HepG2 (cell line): ENCODE measurements around the gene ZBED6. TPM values are rescaled to one million over a fixed set of nuclear protein-coding genes. Genes with fewer than 3 reads are reported as not detected.

Experiments
- BORCS8-MEF2B ChIP-seq: sonication (generic); formaldehyde crosslinking; IDR thresholded peaks from 2 replicates; pipeline ENCODE4 v1.8.0; 2022; ENCODE audit warnings: mild to moderate bottlenecking, missing genetic modification reagents
- CHD4 ChIP-seq: fragments of 200-600 bp; sonication (generic); IDR thresholded peaks from 2 replicates; pipeline ENCODE4 v1.7.0; 2017; ENCODE audit warnings: mild to moderate bottlenecking, low read length, borderline replicate concordance
- FLYWCH1 ChIP-seq: sonication (generic); formaldehyde crosslinking; IDR thresholded peaks from 2 replicates; pipeline ENCODE4 v1.8.1; 2023; ENCODE audit warnings: mild to moderate bottlenecking, missing genetic modification reagents
- GABPA ChIP-seq, 2 experiments: IDR thresholded peaks; 2 replicates each; pipeline ENCODE4 v1.6.1; 2011 to 2016; ENCODE audit warnings: low read depth in 2 of 2, low read length in 1 of 2, missing biosample characterization in 1 of 2, missing genetic modification characterization in 1 of 2
- GMEB1 ChIP-seq: sonication (generic); formaldehyde crosslinking; IDR thresholded peaks from 2 replicates; pipeline ENCODE4 v1.5.1; 2020; ENCODE audit warnings: missing genetic modification reagents, mild to moderate bottlenecking, borderline replicate concordance
- HDAC1 ChIP-seq: sonication (generic); formaldehyde crosslinking; IDR thresholded peaks from 2 replicates; pipeline ENCODE4 v1.5.1; 2020; ENCODE audit warnings: mild to moderate bottlenecking, missing genetic modification reagents
- HHEX ChIP-seq: IDR thresholded peaks from 2 replicates; pipeline ENCODE4 v1.6.1; 2016; ENCODE audit warnings: control low read depth
- HIVEP1 ChIP-seq: sonication (generic); formaldehyde crosslinking; IDR thresholded peaks from 2 replicates; pipeline ENCODE4 v1.4.0; 2020; ENCODE audit warnings: mild to moderate bottlenecking, missing genetic modification reagents
- HNRNPUL1 ChIP-seq: fragments of 200-400 bp; formaldehyde crosslinking; IDR thresholded peaks from 2 replicates; pipeline ENCODE4 v1.6.1; 2017; ENCODE audit warnings: low read depth, mild to moderate bottlenecking, low read length, moderate library complexity
- HOXA9 ChIP-seq: sonication (generic); formaldehyde crosslinking; IDR thresholded peaks from 2 replicates; pipeline ENCODE4 v1.8.1; 2022; ENCODE audit warnings: missing genetic modification reagents, mild to moderate bottlenecking, moderate library complexity, borderline replicate concordance
- MEIS1 ChIP-seq: sonication (generic); formaldehyde crosslinking; IDR thresholded peaks from 2 replicates; pipeline ENCODE4 v1.9.0; 2021; ENCODE audit warnings: mild to moderate bottlenecking, missing genetic modification reagents, moderate library complexity, borderline replicate concordance
- NFATC3 ChIP-seq: sonication (generic); formaldehyde crosslinking; IDR thresholded peaks from 2 replicates; pipeline ENCODE4 v1.5.1; 2020; ENCODE audit warnings: mild to moderate bottlenecking, missing genetic modification reagents
- RORA ChIP-seq: sonication (generic); formaldehyde crosslinking; IDR thresholded peaks from 2 replicates; pipeline ENCODE4 v1.5.0; 2020; ENCODE audit warnings: mild to moderate bottlenecking, missing genetic modification reagents, moderate library complexity
- SKIL ChIP-seq: sonication (generic); formaldehyde crosslinking; IDR thresholded peaks from 2 replicates; pipeline ENCODE4 v1.8.0; 2022; ENCODE audit warnings: missing genetic modification reagents, mild to moderate bottlenecking, moderate library complexity, borderline replicate concordance
- ZBTB7A ChIP-seq: sonication (generic); formaldehyde crosslinking; IDR thresholded peaks from 2 replicates; pipeline ENCODE4 v1.8.0; 2022; ENCODE audit warnings: mild to moderate bottlenecking, missing genetic modification reagents
- ZNF18 ChIP-seq: sonication (generic); formaldehyde crosslinking; IDR thresholded peaks from 2 replicates; pipeline ENCODE4 v1.8.0; 2022; ENCODE audit warnings: mild to moderate bottlenecking, missing genetic modification reagents; ENCODE audit not compliant: insufficient replicate concordance
- ZNF232 ChIP-seq: sonication (generic); formaldehyde crosslinking; IDR thresholded peaks from 2 replicates; pipeline ENCODE4 v1.4.0; 2020; ENCODE audit warnings: missing genetic modification reagents, borderline replicate concordance
- ZNF275 ChIP-seq: sonication (generic); formaldehyde crosslinking; IDR thresholded peaks from 2 replicates; pipeline ENCODE4 v1.8.0; 2022; ENCODE audit warnings: missing genetic modification reagents, mild to moderate bottlenecking, inconsistent platforms, borderline replicate concordance
- ZNF317 ChIP-seq: sonication (generic); formaldehyde crosslinking; IDR thresholded peaks from 2 replicates; pipeline ENCODE4 v1.5.0; 2020; ENCODE audit warnings: mild to moderate bottlenecking, missing genetic modification reagents
- ZNF543 ChIP-seq: sonication (generic); formaldehyde crosslinking; IDR thresholded peaks from 2 replicates; pipeline ENCODE4 v1.4.0; 2020; ENCODE audit warnings: mild to moderate bottlenecking, missing genetic modification reagents
- ZNF766 ChIP-seq: sonication (generic); formaldehyde crosslinking; IDR thresholded peaks from 2 replicates; pipeline ENCODE4 v1.5.0; 2020; ENCODE audit warnings: missing genetic modification reagents, borderline replicate concordance
- ZZZ3 ChIP-seq: sonication (generic); formaldehyde crosslinking; IDR thresholded peaks from 2 replicates; pipeline ENCODE4 v1.4.0; 2020; ENCODE audit warnings: missing genetic modification reagents, mild to moderate bottlenecking, borderline replicate concordance
- polyA plus RNA-seq, 8 experiments: library from polyadenylated mRNA; depleted of rRNA in 3 of 8; stranded (reverse) in 7 of 8; unstranded in 1 of 8; fragments of >200 nt; fragmentation: Illumina TruSeq in 4 of 8; extraction: Trizol in 4 of 8; gene quantifications; 2 replicates each; pipeline versions ENCODE4 v1.2.1 to v1.2.3, GENCODE V29; 2011 to 2016; ENCODE audit warnings: low read depth in 4 of 8, missing spikeins in 1 of 8, mixed read lengths in 1 of 8; ENCODE audit not compliant: insufficient read depth in 1 of 8
- total RNA-seq, 5 experiments: library from RNA; depleted of rRNA; stranded (reverse); fragments of >200 nt; fragmentation: Illumina TruSeq; extraction: Trizol; gene quantifications; 2 replicates each; pipeline ENCODE4 v1.2.3, GENCODE V29; 2016; ENCODE audit warnings: low read depth in 1 of 5

Gene ZBED6
- total and polyA plus RNA-seq, 2 of the 13 experiments (the other 11 are each of a cell fraction or from before 2014, with no cell fraction given): 9.3 to 12.5 TPM

GRCh38 chr1:203795441-203796235 lies at the start of gene ZBED6, which contains the start of gene ZC3H11A (continued):
- no peak for TF ChIP-seq CHD4
- no peak for TF ChIP-seq HNRNPUL1
- no peak for TF ChIP-seq ZNF18 (CRISPR knock-in tag)
- peak; percentile 37; the same call in 1 of the 2 replicates for TF ChIP-seq BORCS8-MEF2B (CRISPR knock-in tag)
- peak; percentile 75; the same call in 1 of the 2 replicates for TF ChIP-seq ZNF232 (CRISPR knock-in tag)
- TF ChIP-seq GABPA (IDR thresholded peaks at IDR 0.05; ENCODE audit: low read depth, low read length): peak; percentile 33
- TF ChIP-seq GABPA (CRISPR knock-in tag; IDR thresholded peaks at IDR 0.05; ENCODE audit: low read depth): peak; percentile 85
- TF ChIP-seq ZNF317 (CRISPR knock-in tag): 0 out of 2 replicates have a peak, but pooled peaks have one; percentile 39
- no peak for TF ChIP-seq HHEX (CRISPR knock-in tag)
- peak; percentile 78; the same call in 1 of the 2 replicates for TF ChIP-seq HIVEP1 (CRISPR knock-in tag)
- no peak for TF ChIP-seq ZZZ3 (CRISPR knock-in tag)
- no peak for TF ChIP-seq FLYWCH1 (CRISPR knock-in tag)
- peak; percentile 24; the same call in 1 of the 2 replicates for TF ChIP-seq SKIL (CRISPR knock-in tag)
- 0 out of 2 replicates have a peak, but pooled peaks have one; percentile 2 for TF ChIP-seq ZNF543
- TF ChIP-seq NFATC3 (CRISPR knock-in tag): peak; percentile 69; the same call in 1 of the 2 replicates
- peak; percentile 64; the same call in 1 of the 2 replicates for TF ChIP-seq HDAC1 (CRISPR knock-in tag)
- no peak; the same call in 1 of the 2 replicates for TF ChIP-seq ZNF766 (CRISPR knock-in tag)
- peak; percentile 92 for TF ChIP-seq GMEB1 (CRISPR knock-in tag)
- no peak for TF ChIP-seq MEIS1 (CRISPR knock-in tag)
- 0 out of 2 replicates have a peak, but pooled peaks have one; percentile 33 for TF ChIP-seq ZBTB7A (CRISPR knock-in tag)
- no peak for TF ChIP-seq RORA (CRISPR knock-in tag)
- no peak; the same call in 1 of the 2 replicates for TF ChIP-seq ZNF275 (CRISPR knock-in tag)
- TF ChIP-seq HOXA9: no peak
